Cardiac muscle cell (in vitro differentiated cells and primary cell): ENCODE data around the gene DPAGT1. TPM values are rescaled to one million over a fixed set of nuclear protein-coding genes. Genes with fewer than 3 reads are reported as not detected.

ENCODE experiments used
- DNase-seq, 2 donors: peaks; one replicate each; pipeline versions ENCODE4 v3.0.0 to v3.0.0-alpha.2; 2010 to 2017; ENCODE audit warnings: low read depth in 1 of 2, low spot score in 1 of 2
- H3K27ac ChIP-seq: fragments of 200-600 bp; sonication (generic); 2 replicates; pipeline ENCODE4 v1.5.1; 2016
- H3K27me3 ChIP-seq: fragments of 200-600 bp; sonication (generic); 2 replicates; pipeline ENCODE4 v1.6.0; 2016; ENCODE audit warnings: control low read depth
- H3K36me3 ChIP-seq: fragments of 200-600 bp; sonication (generic); 2 replicates; pipeline ENCODE4 v1.5.1; 2016; ENCODE audit warnings: control low read depth
- H3K4me1 ChIP-seq: fragments of 200-600 bp; sonication (generic); 2 replicates; pipeline ENCODE4 v1.8.1; 2017; ENCODE audit warnings: low read depth, mild to moderate bottlenecking, mixed run types
- H3K4me3 ChIP-seq: fragments of 200-600 bp; sonication (generic); 2 replicates; pipeline ENCODE4 v1.5.1; 2016; ENCODE audit warnings: mild to moderate bottlenecking
- H3K9me3 ChIP-seq: fragments of 200-600 bp; sonication (generic); 2 replicates; pipeline ENCODE4 v1.5.1; 2017; ENCODE audit warnings: low read depth, mild to moderate bottlenecking, control low read depth
- polyA plus RNA-seq: library from polyadenylated mRNA; unstranded; fragments of >200 nt; fragmentation: Nextera tagmentation; extraction: Ambion mirVana; gene quantifications from 2 replicates; pipeline ENCODE4 v1.2.1, GENCODE V29; 2016
- total RNA-seq: library from RNA; depleted of rRNA; stranded (reverse); fragments of >200 nt; gene quantifications from 2 replicates; pipeline ENCODE4 v1.2.3, GENCODE V29; 2016
- TF ChIP-seq, protein P1 (sequence below): IDR thresholded peaks from 2 replicates; pipeline ENCODE4 v1.5.1; 2012; ENCODE audit warnings: low read depth, mild to moderate bottlenecking, low read length

Gene DPAGT1
- total and polyA plus RNA-seq, 2 experiments from 2014 or later: 36.0 to 57.9 TPM

DNA sequence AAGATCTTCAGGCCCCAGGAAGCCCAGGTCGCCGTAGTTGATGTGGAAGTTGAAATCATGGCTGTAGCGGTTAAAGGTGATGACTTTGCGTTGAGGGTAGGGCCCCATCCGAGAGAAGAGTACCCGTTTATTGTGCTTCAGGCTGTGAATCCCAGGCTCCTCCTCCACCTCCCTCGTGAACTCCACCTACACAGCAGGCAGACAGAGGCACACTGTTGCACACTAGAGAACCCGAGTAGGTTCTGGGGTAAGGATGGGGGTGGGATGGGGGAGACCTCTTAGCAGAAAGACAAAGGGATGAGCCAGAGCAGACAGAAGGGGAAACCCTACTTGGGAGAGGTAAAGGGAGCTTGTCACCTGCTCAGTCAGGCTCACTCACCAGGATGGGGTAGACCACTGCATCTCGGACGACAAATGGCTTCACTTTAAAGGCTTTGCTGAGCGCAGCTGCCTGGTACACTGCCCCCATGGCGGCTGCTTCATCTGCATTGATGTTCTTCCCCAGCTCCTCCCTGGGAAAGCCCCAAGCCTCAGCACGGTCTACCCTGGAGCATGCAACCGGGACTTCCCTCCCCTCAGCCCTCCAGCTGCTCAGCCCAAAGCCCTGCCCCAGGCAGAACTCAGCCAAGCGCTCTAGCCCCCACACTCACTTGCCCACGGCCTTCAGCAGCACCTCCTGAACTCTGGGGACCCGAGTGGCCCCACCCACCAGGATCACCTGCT, 50.1 kb downstream of the DPAGT1 start:
- peaks cover 70% of the 10 kb centered on the region for H3K36me3 ChIP-seq
- no peak overlapping the region for H3K27ac ChIP-seq

DNA sequence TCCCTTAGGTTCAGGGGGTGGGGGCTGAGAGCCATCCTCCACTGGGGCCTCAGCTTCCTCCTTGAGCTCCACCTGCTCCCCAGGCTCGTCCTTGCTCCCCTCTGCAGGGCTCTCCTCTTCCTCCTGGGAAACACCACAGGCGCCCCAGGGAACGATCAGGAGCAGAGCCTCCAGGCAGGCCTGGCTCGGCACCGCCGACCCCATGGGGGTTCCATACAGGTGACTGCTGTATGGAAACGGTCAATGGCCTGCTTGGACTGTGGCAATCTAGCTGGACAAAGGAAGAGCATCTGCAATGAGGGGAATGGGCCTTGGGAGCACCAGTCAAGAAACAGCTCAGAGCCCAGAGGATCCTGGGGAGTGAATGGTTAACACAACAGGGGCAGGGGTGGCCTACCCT, 52.6 kb downstream of the DPAGT1 start:
- no peak overlapping the region for H3K4me3 ChIP-seq
- no peaks in the 10 kb centered on the region for H3K4me1 ChIP-seq
- no peaks in the 10 kb centered on the region for H3K9me3 ChIP-seq
- no peak overlapping the region for H3K27ac ChIP-seq
- DNase-seq: no peak
- peaks cover 69% of the 10 kb centered on the region for H3K36me3 ChIP-seq
- H3K27me3 ChIP-seq: no peaks in the 10 kb centered on the region
- TF ChIP-seq, protein P1, sequence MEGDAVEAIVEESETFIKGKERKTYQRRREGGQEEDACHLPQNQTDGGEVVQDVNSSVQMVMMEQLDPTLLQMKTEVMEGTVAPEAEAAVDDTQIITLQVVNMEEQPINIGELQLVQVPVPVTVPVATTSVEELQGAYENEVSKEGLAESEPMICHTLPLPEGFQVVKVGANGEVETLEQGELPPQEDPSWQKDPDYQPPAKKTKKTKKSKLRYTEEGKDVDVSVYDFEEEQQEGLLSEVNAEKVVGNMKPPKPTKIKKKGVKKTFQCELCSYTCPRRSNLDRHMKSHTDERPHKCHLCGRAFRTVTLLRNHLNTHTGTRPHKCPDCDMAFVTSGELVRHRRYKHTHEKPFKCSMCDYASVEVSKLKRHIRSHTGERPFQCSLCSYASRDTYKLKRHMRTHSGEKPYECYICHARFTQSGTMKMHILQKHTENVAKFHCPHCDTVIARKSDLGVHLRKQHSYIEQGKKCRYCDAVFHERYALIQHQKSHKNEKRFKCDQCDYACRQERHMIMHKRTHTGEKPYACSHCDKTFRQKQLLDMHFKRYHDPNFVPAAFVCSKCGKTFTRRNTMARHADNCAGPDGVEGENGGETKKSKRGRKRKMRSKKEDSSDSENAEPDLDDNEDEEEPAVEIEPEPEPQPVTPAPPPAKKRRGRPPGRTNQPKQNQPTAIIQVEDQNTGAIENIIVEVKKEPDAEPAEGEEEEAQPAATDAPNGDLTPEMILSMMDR: no peak

More for the DNA sequence above, 50.1 kb downstream of the DPAGT1 start:
- H3K9me3 ChIP-seq: no peaks in the 10 kb centered on the region
- no peak for DNase-seq
- H3K4me1 ChIP-seq: peaks cover 5% of the 10 kb centered on the region
- TF ChIP-seq, protein P1: no peak
- no peak overlapping the region for H3K4me3 ChIP-seq
- H3K27me3 ChIP-seq: no peaks in the 10 kb centered on the region

DNA sequence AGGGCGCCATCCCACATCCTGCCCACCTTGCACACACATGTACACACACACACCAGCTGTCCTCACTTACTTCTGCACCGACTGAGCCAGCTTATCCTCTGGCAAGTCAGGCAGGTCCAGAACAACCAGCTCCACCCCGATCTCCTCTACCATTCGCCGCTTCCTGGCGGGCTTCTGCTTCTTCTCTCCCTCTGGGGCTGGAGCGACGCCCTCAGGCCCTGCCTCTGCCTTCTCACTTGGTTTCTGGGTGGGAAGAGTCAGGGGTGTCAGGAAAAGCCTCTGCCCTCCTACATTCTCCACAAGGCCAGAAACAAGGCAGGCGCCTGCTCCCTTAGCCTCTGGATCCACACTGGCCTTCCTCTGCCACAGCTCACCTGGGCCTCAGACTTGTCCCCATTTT, 53.0 kb downstream of the DPAGT1 start:
- Histone ChIP-seq H3K27me3 (no peaks in the 10 kb centered on the region), H3K4me1 (no peaks in the 10 kb centered on the region), H3K27ac (no peak overlapping the region), H3K4me3 (no peak overlapping the region), H3K9me3 (no peaks in the 10 kb centered on the region), H3K36me3 (peaks cover 64% of the 10 kb centered on the region)
- DNase-seq: no peak
- TF ChIP-seq, protein P1: no peak

DNA sequence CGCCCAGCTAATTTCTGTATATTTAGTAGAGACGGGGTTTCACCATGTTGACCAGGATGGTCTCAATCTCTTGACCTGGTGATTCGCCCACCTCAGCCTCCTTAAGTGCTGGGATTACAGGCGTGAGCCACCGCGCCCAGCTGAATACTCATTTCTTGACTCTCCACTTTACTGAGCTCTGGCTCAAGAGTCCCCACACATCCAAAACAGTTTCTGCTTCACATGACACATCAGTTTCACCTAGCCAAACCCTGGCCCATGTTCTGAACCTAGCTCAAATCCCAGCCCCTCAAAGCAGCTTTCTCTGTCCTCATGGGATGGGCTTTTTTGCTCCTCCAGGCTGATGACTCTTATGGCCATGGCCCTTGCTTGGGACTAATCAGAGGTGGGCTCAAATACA, 54.4 kb downstream of the DPAGT1 start:
- no peak overlapping the region for H3K27ac ChIP-seq
- H3K9me3 ChIP-seq: no peaks in the 10 kb centered on the region
- no peaks in the 10 kb centered on the region for H3K4me1 ChIP-seq
- no peak overlapping the region for H3K4me3 ChIP-seq
- no peaks in the 10 kb centered on the region for H3K27me3 ChIP-seq
- TF ChIP-seq, protein P1: no peak
- DNase-seq: no peak
- peaks cover 51% of the 10 kb centered on the region for H3K36me3 ChIP-seq

Other genes with a start within 250 kb of the DPAGT1 start
- not detected in 2 replicates for gene CXCR5, start 218.0 kb downstream of the DPAGT1 start, total RNA-seq
- gene CXCR5, start 218.0 kb downstream of the DPAGT1 start, polyA plus RNA-seq: not detected in 2 replicates
- gene BCL9L, start 175.9 kb downstream of the DPAGT1 start, total RNA-seq: 15.9 and 22.9 TPM in 2 replicates
- gene BCL9L, start 175.9 kb downstream of the DPAGT1 start, polyA plus RNA-seq: 10.0 and 11.2 TPM in 2 replicates
- 0.89 TPM in 1 of 2 replicates, not detected in the other for gene UPK2, start 145.6 kb downstream of the DPAGT1 start, total RNA-seq
- 1.4 and 3.3 TPM in 2 replicates for gene UPK2, start 145.6 kb downstream of the DPAGT1 start, polyA plus RNA-seq
- 0.42 TPM in 1 of 2 replicates, not detected in the other for gene FOXR1, start 130.1 kb downstream of the DPAGT1 start, total RNA-seq
- gene FOXR1, start 130.1 kb downstream of the DPAGT1 start, polyA plus RNA-seq: not detected in 2 replicates
- gene CENATAC, start 103.7 kb downstream of the DPAGT1 start, total RNA-seq: 26.6 and 78.2 TPM in 2 replicates
- gene CENATAC, start 103.7 kb downstream of the DPAGT1 start, polyA plus RNA-seq: 25.2 and 27.0 TPM in 2 replicates
- gene RPS25, start 83.5 kb downstream of the DPAGT1 start, total RNA-seq: 837 and 1,038 TPM in 2 replicates
- 1,114 and 1,223 TPM in 2 replicates for gene RPS25, start 83.5 kb downstream of the DPAGT1 start, polyA plus RNA-seq
- gene TRAPPC4, start 83.1 kb downstream of the DPAGT1 start, total RNA-seq: 56.1 and 64.8 TPM in 2 replicates
- gene TRAPPC4, start 83.1 kb downstream of the DPAGT1 start, polyA plus RNA-seq: 130 and 166 TPM in 2 replicates
- gene SLC37A4, start 71.0 kb downstream of the DPAGT1 start, total RNA-seq: 38.7 and 41.4 TPM in 2 replicates
- 36.7 and 41.3 TPM in 2 replicates for gene SLC37A4, start 71.0 kb downstream of the DPAGT1 start, polyA plus RNA-seq
- 103 and 187 TPM in 2 replicates for gene HYOU1, start 44.6 kb downstream of the DPAGT1 start, total RNA-seq
- 65.5 and 125 TPM in 2 replicates for gene HYOU1, start 44.6 kb downstream of the DPAGT1 start, polyA plus RNA-seq
- 22.1 and 34.1 TPM in 2 replicates for gene VPS11, start 34.0 kb downstream of the DPAGT1 start, total RNA-seq
- gene VPS11, start 34.0 kb downstream of the DPAGT1 start, polyA plus RNA-seq: 22.3 and 23.7 TPM in 2 replicates
- 9.6 and 17.2 TPM in 2 replicates for gene HMBS, start 17.0 kb downstream of the DPAGT1 start, total RNA-seq
- gene HMBS, start 17.0 kb downstream of the DPAGT1 start, polyA plus RNA-seq: 55.2 and 92.9 TPM in 2 replicates
- 16.4 and 20.8 TPM in 2 replicates for gene C2CD2L, start 5.5 kb upstream of the DPAGT1 start, total RNA-seq
- gene C2CD2L, start 5.5 kb upstream of the DPAGT1 start, polyA plus RNA-seq: 11.1 and 14.8 TPM in 2 replicates
- 21.6 and 28.2 TPM in 2 replicates for gene HINFP, start 19.7 kb upstream of the DPAGT1 start, total RNA-seq
- gene HINFP, start 19.7 kb upstream of the DPAGT1 start, polyA plus RNA-seq: 33.2 and 34.1 TPM in 2 replicates
- 1.9 and 3.2 TPM in 2 replicates for gene ABCG4, start 47.2 kb upstream of the DPAGT1 start, total RNA-seq
- gene ABCG4, start 47.2 kb upstream of the DPAGT1 start, polyA plus RNA-seq: 2.4 and 5.6 TPM in 2 replicates
- 24.7 and 36.8 TPM in 2 replicates for gene NLRX1, start 66.9 kb upstream of the DPAGT1 start, total RNA-seq
- 16.1 and 25.5 TPM in 2 replicates for gene NLRX1, start 66.9 kb upstream of the DPAGT1 start, polyA plus RNA-seq
- 0.18 and 0.69 TPM in 2 replicates for gene NHERF4, start 83.6 kb upstream of the DPAGT1 start, total RNA-seq
- gene NHERF4, start 83.6 kb upstream of the DPAGT1 start, polyA plus RNA-seq: 0.17 and 0.29 TPM in 2 replicates
- 10.3 and 18.3 TPM in 2 replicates for gene CBL, start 104.5 kb upstream of the DPAGT1 start, total RNA-seq
- gene CBL, start 104.5 kb upstream of the DPAGT1 start, polyA plus RNA-seq: 6.5 and 8.9 TPM in 2 replicates
- 32.5 and 49.3 TPM in 2 replicates for gene MCAM, start 215.3 kb upstream of the DPAGT1 start, total RNA-seq
- gene MCAM, start 215.3 kb upstream of the DPAGT1 start, polyA plus RNA-seq: 13.8 and 14.8 TPM in 2 replicates
- 7.3 and 18.6 TPM in 2 replicates for gene RNF26, start 232.7 kb upstream of the DPAGT1 start, total RNA-seq
- gene RNF26, start 232.7 kb upstream of the DPAGT1 start, polyA plus RNA-seq: 45.6 and 99.8 TPM in 2 replicates
- 3.4 and 8.0 TPM in 2 replicates for gene C1QTNF5, start 239.0 kb upstream of the DPAGT1 start, total RNA-seq
- 5.8 and 10.4 TPM in 2 replicates for gene C1QTNF5, start 239.0 kb upstream of the DPAGT1 start, polyA plus RNA-seq
- gene MFRP, start 244.9 kb upstream of the DPAGT1 start, total RNA-seq: not detected in 2 replicates
- not detected in 2 replicates for gene MFRP, start 244.9 kb upstream of the DPAGT1 start, polyA plus RNA-seq